ENCODE results near the gene ZNF423.

The ZNF423 gene

GRCh38 chr16:49453983-49454382 is 401.9 kb downstream of the ZNF423 start:
- no peaks in the 10 kb centered on the region for H3K36me3 ChIP-seq (ENCODE audit: control insufficient read depth, insufficient read depth, low read length)
- no peak overlapping the region for H3K4me3 ChIP-seq (ENCODE audit: low read depth, low read length)
- no peak overlapping the region for H3K9ac ChIP-seq (ENCODE audit: low read depth, low read length)

DNA sequence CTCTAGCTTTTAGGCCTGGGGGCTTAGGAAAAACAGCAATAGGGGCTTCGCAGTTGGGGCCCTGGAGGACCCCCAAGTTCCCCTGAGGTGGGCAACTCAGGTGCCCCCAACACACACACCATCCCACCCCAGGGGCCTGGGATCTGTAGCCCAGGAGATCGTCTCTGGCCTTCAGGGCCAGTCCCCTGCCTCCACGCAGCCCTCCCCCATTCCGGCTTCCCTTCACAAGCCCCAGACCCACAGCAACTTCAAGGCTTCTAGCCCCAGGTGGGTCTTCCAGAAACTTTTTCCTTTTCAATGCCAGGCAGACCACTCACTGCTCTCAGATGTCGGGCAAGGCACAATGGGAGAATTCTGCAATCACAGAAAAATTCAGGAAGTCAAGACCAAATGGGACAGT is 402.9 kb downstream of the ZNF423 start:
- Histone ChIP-seq H3K4me3 (ENCODE audit: low read depth, low read length) (no peak overlapping the region), H3K4me1 (ENCODE audit: control insufficient read depth, insufficient read depth, low read length) (peaks cover 2% of the 10 kb centered on the region), H3K9me3 (ENCODE audit: control insufficient read depth, insufficient read depth, low read length) (no peaks in the 10 kb centered on the region), H3K27me3 (ENCODE audit: control insufficient read depth, insufficient read depth, low read length) (no peaks in the 10 kb centered on the region), H3K36me3 (ENCODE audit: control insufficient read depth, insufficient read depth, low read length) (no peaks in the 10 kb centered on the region), H3K9ac (ENCODE audit: low read depth, low read length) (no peak overlapping the region)

More at GRCh38 chr16:49453983-49454382, 401.9 kb downstream of the ZNF423 start:
- Histone ChIP-seq H3K27me3 (ENCODE audit: control insufficient read depth, insufficient read depth, low read length) (no peaks in the 10 kb centered on the region), H3K9me3 (ENCODE audit: control insufficient read depth, insufficient read depth, low read length) (no peaks in the 10 kb centered on the region), H3K4me1 (ENCODE audit: control insufficient read depth, insufficient read depth, low read length) (peaks cover 2% of the 10 kb centered on the region)

- no peak overlapping the region for H3K4me3 ChIP-seq (ENCODE audit: low read depth, low read length)
- H3K9me3 ChIP-seq (ENCODE audit: control insufficient read depth, insufficient read depth, low read length), result no peaks in the 10 kb centered on the region
- H3K4me1 ChIP-seq (ENCODE audit: control insufficient read depth, insufficient read depth, low read length), result peaks cover 2% of the 10 kb centered on the region
- no peaks in the 10 kb centered on the region for H3K36me3 ChIP-seq (ENCODE audit: control insufficient read depth, insufficient read depth, low read length)
- no peaks in the 10 kb centered on the region for H3K27me3 ChIP-seq (ENCODE audit: control insufficient read depth, insufficient read depth, low read length)
- H3K9ac ChIP-seq (ENCODE audit: low read depth, low read length), result no peak overlapping the region
Measured at GRCh38 chr16:49452578-49452977, 403.3 kb downstream of the ZNF423 start.

- Histone ChIP-seq H3K4me1 (ENCODE audit: control insufficient read depth, insufficient read depth, low read length) (peaks cover 2% of the 10 kb centered on the region), H3K27me3 (ENCODE audit: control insufficient read depth, insufficient read depth, low read length) (no peaks in the 10 kb centered on the region), H3K9ac (ENCODE audit: low read depth, low read length) (no peak overlapping the region), H3K9me3 (ENCODE audit: control insufficient read depth, insufficient read depth, low read length) (no peaks in the 10 kb centered on the region), H3K4me3 (ENCODE audit: low read depth, low read length) (no peak overlapping the region), H3K36me3 (ENCODE audit: control insufficient read depth, insufficient read depth, low read length) (no peaks in the 10 kb centered on the region)
Measured at GRCh38 chr16:49452108-49452507, 403.8 kb downstream of the ZNF423 start.

GRCh38 chr16:49446805-49447204 is 409.1 kb downstream of the ZNF423 start:
- H3K27me3 ChIP-seq (ENCODE audit: control insufficient read depth, insufficient read depth, low read length), result no peaks in the 10 kb centered on the region
- H3K9me3 ChIP-seq (ENCODE audit: control insufficient read depth, insufficient read depth, low read length), result no peaks in the 10 kb centered on the region
- H3K4me1 ChIP-seq (ENCODE audit: control insufficient read depth, insufficient read depth, low read length), result peaks cover 3% of the 10 kb centered on the region
- no peak overlapping the region for H3K9ac ChIP-seq (ENCODE audit: low read depth, low read length)
- no peak overlapping the region for H3K4me3 ChIP-seq (ENCODE audit: low read depth, low read length)
- H3K36me3 ChIP-seq (ENCODE audit: control insufficient read depth, insufficient read depth, low read length), result no peaks in the 10 kb centered on the region

DNA sequence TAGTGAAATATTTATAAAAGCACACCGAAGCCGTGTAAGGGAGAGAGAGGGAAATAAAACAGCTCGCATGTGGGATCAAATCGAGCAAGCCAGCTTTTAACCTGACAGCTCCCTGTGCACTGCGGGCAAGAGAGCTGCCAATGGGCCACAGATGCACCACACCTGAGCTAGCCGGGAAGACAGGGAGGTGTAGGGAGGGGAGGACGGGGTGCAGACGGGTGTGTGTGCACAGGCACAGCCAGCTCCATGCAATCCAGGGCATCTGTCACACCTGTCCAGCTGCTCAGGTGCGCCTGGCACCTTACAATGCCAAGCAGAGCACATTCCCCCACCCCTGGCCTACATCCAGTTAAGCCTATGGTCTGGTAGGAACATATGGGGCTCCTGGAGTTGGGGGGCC is 412.3 kb downstream of the ZNF423 start:
- H3K9me3 ChIP-seq (ENCODE audit: control insufficient read depth, insufficient read depth, low read length), result no peaks in the 10 kb centered on the region
- no peak overlapping the region for H3K9ac ChIP-seq (ENCODE audit: low read depth, low read length)
- H3K4me1 ChIP-seq (ENCODE audit: control insufficient read depth, insufficient read depth, low read length), result peaks cover 8% of the 10 kb centered on the region
- H3K27me3 ChIP-seq (ENCODE audit: control insufficient read depth, insufficient read depth, low read length), result no peaks in the 10 kb centered on the region
- H3K36me3 ChIP-seq (ENCODE audit: control insufficient read depth, insufficient read depth, low read length), result no peaks in the 10 kb centered on the region
- no peak overlapping the region for H3K4me3 ChIP-seq (ENCODE audit: low read depth, low read length)

GRCh38 chr16:49442805-49443204 is 413.1 kb downstream of the ZNF423 start:
- H3K27me3 ChIP-seq (ENCODE audit: control insufficient read depth, insufficient read depth, low read length), result no peaks in the 10 kb centered on the region
- H3K4me1 ChIP-seq (ENCODE audit: control insufficient read depth, insufficient read depth, low read length), result peaks cover 8% of the 10 kb centered on the region
- H3K9me3 ChIP-seq (ENCODE audit: control insufficient read depth, insufficient read depth, low read length), result no peaks in the 10 kb centered on the region
- no peaks in the 10 kb centered on the region for H3K36me3 ChIP-seq (ENCODE audit: control insufficient read depth, insufficient read depth, low read length)
- no peak overlapping the region for H3K9ac ChIP-seq (ENCODE audit: low read depth, low read length)
- H3K4me3 ChIP-seq (ENCODE audit: low read depth, low read length), result no peak overlapping the region

DNA sequence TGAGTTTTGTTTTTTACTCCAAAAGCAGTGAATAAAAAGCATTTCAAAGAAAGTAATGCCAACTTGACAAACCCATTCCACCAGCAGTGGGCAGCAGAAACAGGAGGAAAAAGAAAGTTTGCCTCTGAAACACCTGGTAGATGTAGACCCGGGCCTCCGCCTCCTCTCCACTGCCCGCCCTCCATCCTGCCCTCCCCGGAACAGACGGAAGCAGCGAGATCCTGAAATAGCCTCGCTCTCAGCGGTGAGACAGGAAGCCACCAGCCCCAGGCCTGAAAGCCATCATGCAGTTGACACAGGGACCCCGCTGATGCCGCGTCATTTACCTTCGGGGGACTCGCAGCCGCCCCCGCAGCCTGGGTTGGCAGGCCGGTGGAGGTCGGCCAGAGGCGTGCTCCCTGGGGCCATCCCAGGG is 414.5 kb downstream of the ZNF423 start:
- no peak overlapping the region for H3K4me3 ChIP-seq (ENCODE audit: low read depth, low read length)
- no peaks in the 10 kb centered on the region for H3K27me3 ChIP-seq (ENCODE audit: control insufficient read depth, insufficient read depth, low read length)
- H3K9ac ChIP-seq (ENCODE audit: low read depth, low read length), result no peak overlapping the region
- H3K4me1 ChIP-seq (ENCODE audit: control insufficient read depth, insufficient read depth, low read length), result peaks cover 8% of the 10 kb centered on the region
- H3K9me3 ChIP-seq (ENCODE audit: control insufficient read depth, insufficient read depth, low read length), result no peaks in the 10 kb centered on the region
- H3K36me3 ChIP-seq (ENCODE audit: control insufficient read depth, insufficient read depth, low read length), result no peaks in the 10 kb centered on the region

GRCh38 chr16:49440156-49441065 is 415.5 kb downstream of the ZNF423 start:
- Histone ChIP-seq H3K4me1 (ENCODE audit: control insufficient read depth, insufficient read depth, low read length) (peaks cover 8% of the 10 kb centered on the region), H3K27me3 (ENCODE audit: control insufficient read depth, insufficient read depth, low read length) (no peaks in the 10 kb centered on the region), H3K9ac (ENCODE audit: low read depth, low read length) (no peak overlapping the region), H3K36me3 (ENCODE audit: control insufficient read depth, insufficient read depth, low read length) (no peaks in the 10 kb centered on the region), H3K9me3 (ENCODE audit: control insufficient read depth, insufficient read depth, low read length) (no peaks in the 10 kb centered on the region), H3K4me3 (ENCODE audit: low read depth, low read length) (no peak overlapping the region)

GRCh38 chr16:49439676-49440075 is 416.2 kb downstream of the ZNF423 start:
- Histone ChIP-seq H3K4me3 (ENCODE audit: low read depth, low read length) (no peak overlapping the region), H3K9ac (ENCODE audit: low read depth, low read length) (no peak overlapping the region), H3K27me3 (ENCODE audit: control insufficient read depth, insufficient read depth, low read length) (no peaks in the 10 kb centered on the region), H3K9me3 (ENCODE audit: control insufficient read depth, insufficient read depth, low read length) (no peaks in the 10 kb centered on the region), H3K4me1 (ENCODE audit: control insufficient read depth, insufficient read depth, low read length) (peaks cover 8% of the 10 kb centered on the region), H3K36me3 (ENCODE audit: control insufficient read depth, insufficient read depth, low read length) (no peaks in the 10 kb centered on the region)

DNA sequence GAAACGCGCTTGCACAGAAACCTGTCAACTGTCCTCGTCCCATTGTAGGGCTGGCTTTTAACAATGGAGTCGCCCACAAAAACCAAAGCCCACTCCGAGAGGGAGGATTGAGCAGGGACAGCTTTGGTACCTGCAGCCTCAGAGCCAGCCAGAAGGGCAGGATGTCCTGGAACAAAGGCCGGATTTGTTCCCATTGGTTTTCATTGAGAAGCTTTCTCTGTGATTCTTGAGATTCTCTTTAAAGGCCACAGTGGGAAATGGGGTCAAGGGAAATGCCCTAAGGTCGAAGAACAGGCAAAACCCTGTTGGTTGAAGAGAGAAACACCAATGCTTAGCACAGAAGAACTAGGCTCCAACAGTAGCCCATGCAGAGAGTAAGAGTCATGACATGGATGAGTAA is 416.9 kb downstream of the ZNF423 start:
- H3K4me1 ChIP-seq (ENCODE audit: control insufficient read depth, insufficient read depth, low read length), result peaks cover 8% of the 10 kb centered on the region
- H3K27me3 ChIP-seq (ENCODE audit: control insufficient read depth, insufficient read depth, low read length), result no peaks in the 10 kb centered on the region
- no peaks in the 10 kb centered on the region for H3K36me3 ChIP-seq (ENCODE audit: control insufficient read depth, insufficient read depth, low read length)
- H3K9me3 ChIP-seq (ENCODE audit: control insufficient read depth, insufficient read depth, low read length), result no peaks in the 10 kb centered on the region
- H3K9ac ChIP-seq (ENCODE audit: low read depth, low read length), result no peak overlapping the region
- H3K4me3 ChIP-seq (ENCODE audit: low read depth, low read length), result no peak overlapping the region
